OCI-LY3 (cell line): ENCODE results near the gene ARHGEF26.

Experiments used
- H2AFZ ChIP-seq: fragments of 200-600, 300-600 bp; shearing (Covaris generic); 2 replicates; pipeline ENCODE4 v1.6.0; 2014; ENCODE audit warnings: antibody characterized with exemption, low read depth, low read length
- H3K27ac ChIP-seq: fragments of 200-600, 300-600 bp; sonication (generic); 2 replicates; pipeline ENCODE4 v1.5.1; 2014; ENCODE audit warnings: mild to moderate bottlenecking, low read length, moderate library complexity, mixed read lengths
- H3K27me3 ChIP-seq: fragments of 200-600, 300-600 bp; sonication (generic); 2 replicates; pipeline ENCODE4 v1.6.1; 2014; ENCODE audit warnings: low read depth, low read length, mixed read lengths
- H3K36me3 ChIP-seq: fragments of 200-600, 300-600 bp; sonication (generic); replicated peaks from 2 replicates; pipeline ENCODE3; 2014; ENCODE audit warnings: low read depth, low read length, mixed read lengths
- H3K4me1 ChIP-seq: fragments of 300-600, 200-600 bp; sonication (generic); 2 replicates; pipeline ENCODE4 v1.6.1; 2014; ENCODE audit warnings: low read length, mixed read lengths
- H3K4me2 ChIP-seq: fragments of 200-600, 300-600 bp; sonication (generic); 2 replicates; pipeline ENCODE4 v1.6.1; 2014; ENCODE audit warnings: low read length, mixed read lengths
- H3K4me3 ChIP-seq: fragments of 300-600, 200-600 bp; sonication (generic); 2 replicates; pipeline ENCODE4 v1.5.1; 2014; ENCODE audit warnings: antibody characterized with exemption, mild to moderate bottlenecking, low read length, moderate library complexity
- H3K79me2 ChIP-seq: fragments of 300-600, 200-600 bp; shearing (Covaris generic); 2 replicates; pipeline ENCODE4 v1.6.1; 2014; ENCODE audit warnings: mild to moderate bottlenecking, low read length, mixed read lengths
- H3K9ac ChIP-seq: fragments of 300-600, 200-600 bp; shearing (Covaris generic); 2 replicates; pipeline ENCODE4 v1.6.0; 2014; ENCODE audit warnings: mild to moderate bottlenecking, low read length, moderate library complexity
- H3K9me3 ChIP-seq: fragments of 200-600, 300-600 bp; shearing (Covaris generic); 2 replicates; pipeline ENCODE4 v1.6.1; 2014; ENCODE audit warnings: low read length, mixed read lengths; ENCODE audit not compliant: insufficient read depth
- H4K20me1 ChIP-seq: fragments of 200-600, 300-600 bp; sonication (generic); 2 replicates; pipeline ENCODE4 v1.6.1; 2016; ENCODE audit warnings: low read length, mixed read lengths; ENCODE audit not compliant: insufficient read depth
- EZH2phosphoT487 ChIP-seq: fragments of 200-600 bp; shearing (Covaris generic); IDR thresholded peaks from 2 replicates; pipeline ENCODE4 v1.6.1; 2018; ENCODE audit warnings: antibody characterized with exemption, mixed run types, low read depth
- TF ChIP-seq, protein P1 (sequence below): fragments of 200-600, 300-600 bp; sonication (generic); IDR thresholded peaks from 2 replicates; pipeline ENCODE4 v1.5.1; 2014; ENCODE audit warnings: antibody characterized with exemption, low read length, low read depth

ARHGEF26 gene

GRCh38 chr3:154152741-154153140 is 31.6 kb downstream of the ARHGEF26 start:
- no peak for TF ChIP-seq EZH2phosphoT487
- TF ChIP-seq, protein P1, sequence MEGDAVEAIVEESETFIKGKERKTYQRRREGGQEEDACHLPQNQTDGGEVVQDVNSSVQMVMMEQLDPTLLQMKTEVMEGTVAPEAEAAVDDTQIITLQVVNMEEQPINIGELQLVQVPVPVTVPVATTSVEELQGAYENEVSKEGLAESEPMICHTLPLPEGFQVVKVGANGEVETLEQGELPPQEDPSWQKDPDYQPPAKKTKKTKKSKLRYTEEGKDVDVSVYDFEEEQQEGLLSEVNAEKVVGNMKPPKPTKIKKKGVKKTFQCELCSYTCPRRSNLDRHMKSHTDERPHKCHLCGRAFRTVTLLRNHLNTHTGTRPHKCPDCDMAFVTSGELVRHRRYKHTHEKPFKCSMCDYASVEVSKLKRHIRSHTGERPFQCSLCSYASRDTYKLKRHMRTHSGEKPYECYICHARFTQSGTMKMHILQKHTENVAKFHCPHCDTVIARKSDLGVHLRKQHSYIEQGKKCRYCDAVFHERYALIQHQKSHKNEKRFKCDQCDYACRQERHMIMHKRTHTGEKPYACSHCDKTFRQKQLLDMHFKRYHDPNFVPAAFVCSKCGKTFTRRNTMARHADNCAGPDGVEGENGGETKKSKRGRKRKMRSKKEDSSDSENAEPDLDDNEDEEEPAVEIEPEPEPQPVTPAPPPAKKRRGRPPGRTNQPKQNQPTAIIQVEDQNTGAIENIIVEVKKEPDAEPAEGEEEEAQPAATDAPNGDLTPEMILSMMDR, result no peak
- Histone ChIP-seq H3K4me1 (no peaks in the 10 kb centered on the region), H3K4me2 (no peak overlapping the region), H3K4me3 (no peak overlapping the region), H3K9ac (no peak overlapping the region), H3K79me2 (no peaks in the 10 kb centered on the region), H2AFZ (no peak overlapping the region), H3K9me3 (no peaks in the 10 kb centered on the region), H4K20me1 (no peaks in the 10 kb centered on the region), H3K27me3 (no peaks in the 10 kb centered on the region), H3K27ac (no peak overlapping the region), H3K36me3 (no peaks in the 10 kb centered on the region)

- Histone ChIP-seq H3K27ac (no peak overlapping the region), H3K79me2 (no peaks in the 10 kb centered on the region), H3K9me3 (no peaks in the 10 kb centered on the region)
Measured at GRCh38 chr3:154156530-154156929, 35.3 kb downstream of the ARHGEF26 start.

DNA sequence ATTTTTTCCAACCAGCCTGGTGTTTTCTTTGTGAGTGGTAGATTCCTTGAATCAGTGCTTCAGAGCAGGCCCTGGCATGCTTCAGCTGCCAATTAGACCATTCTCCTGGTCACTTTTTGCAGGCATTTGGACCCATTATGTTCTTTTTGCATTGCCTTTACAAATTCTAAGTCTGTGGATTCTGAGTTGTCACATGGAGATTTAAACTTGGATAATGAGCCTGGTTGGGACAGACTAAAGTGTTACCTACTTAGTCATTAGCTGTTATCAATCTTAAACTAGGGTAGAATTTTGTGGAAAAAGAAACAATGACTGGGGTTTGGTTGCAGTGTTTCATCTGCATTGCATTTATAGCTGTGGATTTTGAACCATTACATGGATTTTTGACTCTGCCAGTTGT is 40.6 kb downstream of the ARHGEF26 start:
- no peak overlapping the region for H3K4me3 ChIP-seq
- TF ChIP-seq, protein P1, result no peak
- no peak for TF ChIP-seq EZH2phosphoT487
- H3K4me2 ChIP-seq, result no peak overlapping the region
- H3K9ac ChIP-seq, result no peak overlapping the region
- peaks cover 12% of the 10 kb centered on the region for H3K4me1 ChIP-seq
- no peaks in the 10 kb centered on the region for H3K79me2 ChIP-seq
- no peaks in the 10 kb centered on the region for H3K9me3 ChIP-seq
- no peak overlapping the region for H3K27ac ChIP-seq
- H3K27me3 ChIP-seq, result no peaks in the 10 kb centered on the region
- no peaks in the 10 kb centered on the region for H3K36me3 ChIP-seq
- H4K20me1 ChIP-seq, result no peaks in the 10 kb centered on the region
- H2AFZ ChIP-seq, result no peak overlapping the region

More at GRCh38 chr3:154156530-154156929, 35.3 kb downstream of the ARHGEF26 start:
- Histone ChIP-seq H3K4me1 (peaks cover 12% of the 10 kb centered on the region), H2AFZ (no peak overlapping the region), H3K4me3 (no peak overlapping the region), H3K9ac (no peak overlapping the region), H3K27me3 (no peaks in the 10 kb centered on the region), H4K20me1 (no peaks in the 10 kb centered on the region), H3K36me3 (no peaks in the 10 kb centered on the region), H3K4me2 (no peak overlapping the region)
- TF ChIP-seq EZH2phosphoT487, result no peak
- TF ChIP-seq, protein P1, result no peak

- H3K27ac ChIP-seq, result no peak overlapping the region
- no peaks in the 10 kb centered on the region for H3K79me2 ChIP-seq
- no peaks in the 10 kb centered on the region for H3K9me3 ChIP-seq
- no peak overlapping the region for H3K4me2 ChIP-seq
- no peak for TF ChIP-seq EZH2phosphoT487
- TF ChIP-seq, protein P1, result no peak
- H3K27me3 ChIP-seq, result no peaks in the 10 kb centered on the region
- no peak overlapping the region for H3K4me3 ChIP-seq
- H3K9ac ChIP-seq, result no peak overlapping the region
- H3K4me1 ChIP-seq, result peaks cover 19% of the 10 kb centered on the region
- no peaks in the 10 kb centered on the region for H4K20me1 ChIP-seq
- no peaks in the 10 kb centered on the region for H3K36me3 ChIP-seq
- no peak overlapping the region for H2AFZ ChIP-seq
Measured at GRCh38 chr3:154164387-154164786, 43.2 kb downstream of the ARHGEF26 start.
